ENCODE measurements around the gene PITPNM1. TPM values are rescaled to one million over a fixed set of nuclear protein-coding genes. Genes with fewer than 3 reads are reported as not detected.
A peak's percentile ranks its signal among the peaks of the same experiment; 100 is the strongest.
"Not testable (repeated sequence)": the region's sequence is repeated elsewhere in the genome, so short reads cannot be mapped to it uniquely, and the experiment has no call there.

PITPNM1 gene
- total RNA-seq, 1 donor from 2014 or later: 19.2 TPM

DNA sequence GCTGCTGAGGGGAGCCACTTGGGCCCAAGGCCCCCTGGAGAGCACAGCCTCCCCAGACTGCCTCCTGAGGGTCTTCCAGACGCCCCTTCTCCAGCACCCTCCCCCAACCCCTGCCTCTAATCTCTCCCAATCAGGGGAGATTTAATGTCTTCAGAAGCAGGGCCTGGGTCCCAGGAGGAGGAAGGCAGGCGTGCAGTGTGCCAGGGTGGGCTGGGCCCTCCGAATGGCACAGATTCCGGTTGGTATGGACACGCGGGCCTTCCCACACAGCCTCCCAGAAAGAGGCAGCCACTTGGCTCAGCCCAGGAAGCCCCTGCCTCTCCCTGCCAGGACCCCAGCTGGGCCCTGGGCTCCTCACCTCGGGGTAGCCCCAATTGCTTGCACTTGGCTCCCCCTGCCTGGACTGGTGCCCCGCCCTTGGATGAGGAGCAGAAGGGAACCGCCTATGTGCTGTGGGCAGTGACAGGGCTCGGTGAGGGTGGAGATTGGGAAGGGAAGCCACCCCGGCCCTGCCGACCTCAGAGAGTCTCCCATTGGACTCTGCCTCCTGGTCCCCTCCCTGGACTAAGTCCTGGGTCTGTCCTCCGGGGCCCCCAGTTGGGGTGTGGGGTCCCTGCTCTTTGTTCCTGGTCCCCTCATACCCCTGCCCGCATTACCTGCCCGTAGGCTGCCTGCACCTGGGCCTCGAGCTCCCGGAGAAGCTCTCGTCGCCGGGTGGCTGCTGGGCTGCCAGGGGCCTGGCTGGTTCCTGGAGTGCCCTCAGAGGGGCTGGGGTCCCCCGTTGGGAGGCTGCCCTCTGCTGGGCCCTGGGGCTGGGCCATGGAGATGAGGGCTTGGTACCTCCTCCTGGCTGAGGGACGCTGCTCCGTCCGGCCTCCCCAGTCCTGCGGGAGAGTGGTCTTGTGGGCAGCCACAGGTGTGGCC, 18.7 kb upstream of the PITPNM1 start:
- DNase-seq (ENCODE audit: low spot score) (no peak), ATAC-seq (no peak)

DNA sequence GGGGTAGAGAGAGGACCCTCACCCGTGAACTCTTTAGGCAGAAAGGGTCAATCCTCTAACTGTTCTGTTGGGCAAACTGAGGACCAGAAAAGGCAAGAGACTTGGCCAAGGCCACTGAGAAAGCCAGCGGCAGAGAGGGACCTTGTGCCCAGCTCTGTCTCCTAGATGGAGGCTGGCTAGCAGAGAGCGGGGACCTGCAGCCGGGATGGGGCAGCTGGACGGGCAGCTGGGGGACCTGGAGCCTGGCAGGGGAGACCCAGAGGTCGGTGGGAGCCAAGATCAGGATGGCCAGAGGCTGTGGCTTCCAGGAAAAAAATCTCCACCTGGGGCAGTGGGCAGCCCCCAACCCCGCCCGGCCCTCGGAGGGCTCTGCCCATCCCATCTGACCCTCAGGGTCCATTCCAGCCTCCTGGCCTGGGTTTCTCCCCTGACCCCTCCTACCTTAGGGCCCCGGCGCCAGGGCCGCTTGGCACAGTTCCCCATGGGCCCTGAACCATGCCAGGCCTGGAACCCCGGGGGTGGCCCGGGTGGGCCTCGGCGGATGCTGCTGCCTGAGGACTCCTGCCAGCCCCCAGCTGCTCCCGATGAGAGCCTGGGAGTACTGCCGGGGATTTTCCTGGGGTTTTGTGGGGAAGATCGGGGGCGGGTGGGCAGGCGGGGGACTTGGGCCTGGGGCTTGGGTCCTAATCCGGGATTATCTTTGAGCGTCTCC, 17.8 kb upstream of the PITPNM1 start, which contains the start of gene CABP2:
Gene CABP2 (minus strand): TSS at position 603 of the 712 bp plus-strand sequence. CDS start 120 bp downstream, at position 483.
- DNase-seq (ENCODE audit: low spot score) (no peak), ATAC-seq (no peak)

- ATAC-seq: no peak
- DNase-seq (ENCODE audit: low spot score): no peak
Observed at GRCh38 chr11:67522338-67522737, 17.2 kb upstream of the PITPNM1 start.

GRCh38 chr11:67521924-67522323, 16.8 kb upstream of the PITPNM1 start:
- ATAC-seq: no peak
- DNase-seq (ENCODE audit: low spot score): no peak

- ATAC-seq (no peak), DNase-seq (ENCODE audit: low spot score) (no peak)
Observed at GRCh38 chr11:67520856-67521824, 16.0 kb upstream of the PITPNM1 start.

GRCh38 chr11:67519726-67520125, 14.6 kb upstream of the PITPNM1 start:
- ATAC-seq (no peak), DNase-seq (ENCODE audit: low spot score) (no peak)

DNA sequence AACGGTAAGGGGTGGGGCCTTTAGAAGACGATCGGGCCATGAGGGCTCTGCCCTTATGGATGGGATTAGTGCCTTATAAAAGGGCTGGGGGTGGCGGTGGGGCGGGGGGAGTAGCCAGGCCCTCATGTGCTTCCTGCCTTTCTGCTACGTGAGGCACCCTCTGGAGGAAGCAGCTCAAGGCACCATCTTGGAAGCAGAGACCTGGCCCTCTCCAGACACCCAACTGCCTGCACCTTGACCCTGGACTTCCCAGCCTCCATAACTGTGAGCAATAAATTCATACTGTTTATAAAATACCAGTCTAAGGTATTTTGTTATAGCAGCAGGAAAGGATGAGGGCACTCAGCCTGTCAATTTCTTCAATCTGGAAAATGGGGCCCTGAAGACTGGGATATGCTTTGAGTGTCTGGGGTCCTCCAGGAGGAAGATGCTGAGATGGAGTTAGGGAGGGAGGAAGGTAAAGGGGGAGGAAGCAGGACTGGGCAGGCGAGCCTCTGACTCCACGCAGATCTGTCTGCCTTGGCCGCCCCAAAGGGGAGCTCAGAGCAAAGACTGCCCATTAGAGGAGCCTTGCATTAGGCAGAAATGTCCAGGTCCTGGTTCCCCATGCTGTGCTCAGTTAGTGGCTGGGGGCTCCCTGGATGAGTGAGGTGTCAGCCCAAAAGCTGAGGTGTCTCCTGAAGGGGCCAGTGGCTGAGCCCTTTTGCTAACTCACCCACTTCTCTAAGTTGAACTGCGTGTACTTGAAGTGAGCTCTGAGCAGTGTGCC, 12.8 kb upstream of the PITPNM1 start:
- DNase-seq (ENCODE audit: low spot score) (no peak), ATAC-seq (no peak)

DNA sequence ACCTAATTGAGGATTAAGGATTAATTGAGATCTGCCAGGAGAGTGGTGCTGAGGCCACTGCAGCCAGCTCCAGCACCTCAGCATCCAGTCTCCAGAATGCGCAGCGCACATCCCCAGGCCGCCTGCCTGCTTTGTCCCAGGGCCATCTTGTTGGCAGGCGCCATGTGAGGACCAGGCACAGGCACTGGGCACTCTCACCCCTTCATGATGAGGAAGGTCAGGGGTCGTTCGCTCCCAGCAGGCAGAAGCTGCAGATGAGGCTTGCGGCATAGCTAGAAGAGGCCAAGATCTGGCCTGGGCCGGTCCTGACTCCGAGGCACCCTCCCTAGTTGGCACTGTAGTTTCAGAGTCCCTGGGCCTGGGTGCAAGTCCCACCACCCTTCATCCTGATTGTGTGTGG, 11.6 kb upstream of the PITPNM1 start:
- DNase-seq (ENCODE audit: low spot score) (no peak), ATAC-seq (no peak)

DNA sequence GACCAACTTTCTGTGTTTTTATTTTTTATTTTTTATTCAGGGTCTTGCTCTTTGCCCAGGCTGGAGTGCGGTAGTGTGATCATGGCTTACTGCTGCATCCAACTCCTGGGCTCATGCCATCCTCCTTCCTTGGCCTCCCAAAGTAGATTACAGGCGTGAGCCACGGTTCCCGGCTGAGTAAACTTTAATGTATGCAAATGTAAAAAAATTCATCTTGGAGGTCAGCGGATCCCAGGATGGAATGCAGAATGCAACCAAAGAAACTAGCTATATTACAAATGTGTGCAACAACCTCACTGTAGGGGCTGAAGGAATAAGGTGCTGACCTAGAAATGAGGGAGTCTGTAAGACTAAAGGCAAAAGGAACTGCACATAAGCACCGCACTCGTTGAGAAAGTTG, 9.0 kb upstream of the PITPNM1 start:
- ATAC-seq (no peak), DNase-seq (ENCODE audit: low spot score) (no peak)

DNA sequence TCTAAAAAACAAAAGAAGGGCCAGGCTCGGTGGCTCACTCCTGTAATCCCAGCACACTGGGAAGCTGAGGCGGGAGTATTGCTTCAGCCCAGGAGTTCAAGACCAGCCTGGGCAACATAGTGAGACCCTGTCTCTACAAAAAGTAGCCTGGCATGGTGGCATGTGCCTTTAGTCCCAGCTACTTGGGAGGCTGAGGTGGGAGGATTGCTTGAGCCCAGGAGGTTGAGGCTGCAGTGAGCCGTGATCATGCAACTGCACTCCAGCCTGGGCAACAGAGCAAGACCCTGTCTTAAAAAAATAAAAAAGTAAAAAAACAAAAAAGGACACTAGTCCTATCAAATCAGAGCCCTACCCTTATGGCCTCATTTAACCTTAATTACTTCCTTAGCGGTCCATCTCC, 6.4 kb upstream of the PITPNM1 start:
- not testable (repeated sequence) for ATAC-seq; DNase-seq (ENCODE audit: low spot score)

DNA sequence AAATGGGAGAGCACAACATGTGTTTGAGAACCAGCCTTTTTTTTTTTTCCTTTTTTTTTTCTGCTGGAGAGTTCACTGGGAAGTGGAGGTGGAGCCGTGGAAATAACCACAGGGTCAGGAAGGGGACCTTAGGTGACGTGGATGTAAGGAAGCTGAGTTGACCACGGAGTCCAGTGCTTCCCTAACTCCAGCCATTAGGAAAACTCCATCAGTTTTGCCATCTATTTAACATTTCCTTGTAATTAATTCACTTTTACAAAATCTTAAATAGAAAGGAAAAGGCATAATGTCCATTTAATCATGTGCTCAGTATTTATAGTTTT, 4.8 kb upstream of the PITPNM1 start:
- DNase-seq (ENCODE audit: low spot score) (no peak), ATAC-seq (no peak)

DNA sequence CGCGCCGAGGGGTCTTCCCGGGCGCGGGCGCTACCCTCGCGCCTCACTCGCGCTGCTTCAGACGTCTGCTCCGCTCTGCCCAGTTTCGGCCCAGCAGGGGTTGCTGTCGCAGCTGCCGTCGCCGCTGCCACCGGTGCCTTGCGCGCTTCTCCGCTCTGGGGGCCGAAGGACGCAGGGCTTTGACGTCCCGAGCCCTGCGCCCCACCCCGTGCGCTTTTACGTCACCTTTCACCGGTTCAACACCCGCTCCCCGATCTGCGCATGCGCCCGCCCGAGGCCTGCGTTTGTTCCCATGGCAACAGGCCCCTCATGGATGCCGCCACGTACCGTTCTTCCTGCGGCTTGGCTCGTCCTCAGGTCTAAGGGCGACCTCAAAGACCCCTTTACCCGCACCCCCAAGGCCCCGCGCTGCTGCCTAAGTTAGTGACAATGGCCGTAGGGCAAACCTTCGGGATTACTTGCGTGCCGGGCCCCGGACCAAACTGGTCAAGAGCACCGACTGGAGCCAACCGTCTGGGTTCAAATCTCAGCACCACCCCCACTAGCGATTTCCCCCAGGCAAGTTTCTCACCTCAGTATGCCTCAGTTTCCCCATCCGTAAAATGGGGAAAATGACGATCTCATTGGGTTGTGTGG, 3.4 kb upstream of the PITPNM1 start:
- ATAC-seq (peak; percentile 41), DNase-seq (ENCODE audit: low spot score) (peak; percentile 97)

DNA sequence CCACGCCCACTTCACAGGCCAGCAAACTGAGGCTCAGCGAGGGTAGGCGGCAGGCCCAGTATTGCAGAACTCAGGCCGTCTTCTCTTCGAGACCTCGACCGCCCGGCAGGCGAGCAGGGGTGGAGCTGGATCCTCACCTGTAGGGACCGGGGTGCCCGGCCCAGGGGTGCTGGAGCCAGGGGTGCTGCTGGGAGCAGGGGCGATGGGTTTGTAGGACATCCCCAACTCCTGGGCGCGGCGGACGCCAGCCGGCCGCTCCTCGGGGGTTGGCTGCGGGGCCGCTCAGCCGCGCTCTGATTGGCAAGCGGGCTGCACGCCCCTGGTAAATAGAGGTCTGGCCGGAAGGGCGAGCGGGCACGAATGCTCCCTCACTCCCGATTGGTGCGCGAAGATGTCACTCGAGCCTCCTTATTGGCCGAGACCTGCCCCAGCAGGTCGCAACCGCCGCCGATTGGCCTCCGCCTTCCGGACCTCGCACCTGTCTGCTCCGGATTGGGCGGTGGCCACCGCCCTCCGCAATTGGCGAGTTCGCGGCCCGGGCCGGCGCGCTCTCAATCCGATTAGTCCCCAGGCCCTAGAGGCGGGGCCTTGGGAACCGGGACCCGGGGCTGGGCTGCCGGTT, 2.8 kb upstream of the PITPNM1 start, which contains the start of gene CDK2AP2:
Gene CDK2AP2 (minus strand): TSS at position 299 of the 622 bp plus-strand sequence. CDS start 80 bp downstream, at position 219.
- DNase-seq (ENCODE audit: low spot score) (peak; percentile 100), ATAC-seq (peak; percentile 70)

- ATAC-seq: no peak
- DNase-seq (ENCODE audit: low spot score): no peak
Observed at GRCh38 chr11:67507242-67507863, 2.2 kb upstream of the PITPNM1 start.

- DNase-seq (ENCODE audit: low spot score) (peak; percentile 56), ATAC-seq (no peak)
Observed at GRCh38 chr11:67506426-67507051, 1.4 kb upstream of the PITPNM1 start.

DNA sequence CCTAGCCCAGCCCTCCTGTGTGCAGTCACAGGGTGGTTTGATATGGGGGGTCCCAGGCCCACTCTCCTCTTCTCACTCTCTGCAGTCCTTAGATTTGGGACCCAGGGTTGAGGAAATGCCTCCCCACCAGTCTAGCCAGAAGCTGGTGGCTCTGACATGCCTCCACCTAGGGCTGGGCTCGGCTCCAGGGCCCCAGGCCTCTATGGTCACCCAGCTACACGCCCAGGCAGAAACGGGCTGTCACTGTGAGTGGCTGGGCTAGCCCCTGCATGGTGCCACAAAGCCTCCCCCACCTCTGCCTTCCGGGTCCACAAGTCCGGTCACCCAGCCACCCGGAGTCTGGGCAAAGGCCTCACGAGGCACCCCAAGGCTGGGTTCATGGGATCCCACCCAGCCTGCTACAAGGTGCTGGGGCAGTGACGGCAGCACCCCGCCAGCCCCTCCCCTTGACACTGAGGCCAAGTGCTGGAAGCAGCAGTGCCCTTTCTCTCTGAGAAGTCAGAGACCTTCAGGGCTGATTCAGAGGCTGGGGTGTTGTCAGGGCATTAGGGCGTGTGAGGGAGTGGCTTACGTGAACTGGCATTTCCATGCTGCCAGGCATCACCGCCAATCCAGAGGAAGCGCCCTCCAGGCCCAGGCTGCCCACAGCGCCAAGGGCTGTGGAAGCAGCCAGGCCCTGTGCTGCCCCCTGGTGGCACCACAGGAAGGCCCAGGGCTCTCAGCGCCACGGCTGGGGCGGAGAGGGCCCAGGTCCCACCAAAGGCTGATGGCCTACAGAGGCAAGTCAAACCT, 638 bp upstream of the PITPNM1 start:
- ATAC-seq: peak; percentile 66
- DNase-seq (ENCODE audit: low spot score): peak; percentile 95
